Neural cell (in vitro differentiated cells): Measurements from ENCODE around the gene MUC12. TPM values are rescaled to one million over a fixed set of nuclear protein-coding genes. Genes with fewer than 3 reads are reported as not detected.
"Not testable (repeated sequence)": the region's sequence is repeated elsewhere in the genome, so short reads cannot be mapped to it uniquely, and the experiment has no call there.

Experiments used
- H2AFZ ChIP-seq: fragments of 200-600, 300-800 bp; sonication (generic), shearing (Covaris generic); 2 replicates; pipeline ENCODE4 v1.6.0; 2014; ENCODE audit warnings: low read depth, mild to moderate bottlenecking, antibody characterized with exemption, low read length, moderate library complexity
- H3F3A ChIP-seq: fragments of 200-600 bp; shearing (Covaris generic); 2 replicates; pipeline ENCODE4 v1.6.1; 2016; ENCODE audit warnings: mild to moderate bottlenecking, moderate library complexity, mixed read lengths, antibody characterized with exemption, low read length; ENCODE audit not compliant: insufficient read depth, poor library complexity, severe bottlenecking
- H3K27ac ChIP-seq: fragments of 200-600, 300-800 bp; sonication (generic), shearing (Covaris generic); 2 replicates; pipeline ENCODE4 v1.5.1; 2014; ENCODE audit warnings: mild to moderate bottlenecking, low read length, moderate library complexity
- H3K27me3 ChIP-seq: fragments of 300-800, 200-600 bp; sonication (generic), shearing (Covaris generic); 2 replicates; pipeline ENCODE4 v1.6.0; 2014; ENCODE audit warnings: mild to moderate bottlenecking, low read depth, low read length, moderate library complexity; ENCODE audit not compliant: insufficient read depth
- H3K36me3 ChIP-seq: fragments of 300-800, 200-600 bp; sonication (generic), shearing (Covaris generic); 2 replicates; pipeline ENCODE4 v1.5.1; 2014; ENCODE audit warnings: mild to moderate bottlenecking, antibody characterized with exemption, low read length, moderate library complexity; ENCODE audit not compliant: insufficient read depth
- H3K4me2 ChIP-seq: fragments of 300-800, 200-600 bp; sonication (generic), shearing (Covaris generic); 2 replicates; pipeline ENCODE4 v1.6.0; 2014; ENCODE audit warnings: mild to moderate bottlenecking, low read length
- H3K4me3 ChIP-seq: fragments of 300-800, 200-600 bp; sonication (generic), shearing (Covaris generic); 2 replicates; pipeline ENCODE4 v1.5.1; 2014; ENCODE audit warnings: mild to moderate bottlenecking, low read length, moderate library complexity
- H3K79me2 ChIP-seq: fragments of 200-600 bp; shearing (Covaris generic); replicated peaks from 2 replicates; pipeline ENCODE4 v1.6.0; 2014; ENCODE audit warnings: mild to moderate bottlenecking, low read length, moderate library complexity; ENCODE audit not compliant: insufficient read depth
- H3K9ac ChIP-seq: fragments of 300-800, 200-600 bp; sonication (generic), shearing (Covaris generic); 2 replicates; pipeline ENCODE4 v1.6.1; 2016; ENCODE audit warnings: mild to moderate bottlenecking, low read length, mixed read lengths
- H3K9me2 ChIP-seq: fragments of 200-600 bp; shearing (Covaris generic); 2 replicates; pipeline ENCODE4 v1.6.1; 2016; ENCODE audit warnings: mild to moderate bottlenecking, low read length, mixed read lengths; ENCODE audit not compliant: insufficient read depth
- H3K9me3 ChIP-seq: fragments of 200-600, 300-800 bp; sonication (generic), shearing (Covaris generic); 2 replicates; pipeline ENCODE4 v1.6.1; 2016; ENCODE audit warnings: mild to moderate bottlenecking, mixed run types, low read length, moderate library complexity, mixed read lengths
- H4K20me1 ChIP-seq: fragments of 200-600 bp; shearing (Covaris generic); 2 replicates; pipeline ENCODE4 v1.6.1; 2016; ENCODE audit warnings: mild to moderate bottlenecking, mixed run types; ENCODE audit not compliant: insufficient read depth
- CTCF ChIP-seq: fragments of 450-650 bp; IDR thresholded peaks from 2 replicates; pipeline ENCODE4 v1.5.1; 2014; ENCODE audit warnings: antibody characterized with exemption, mild to moderate bottlenecking, moderate library complexity; ENCODE audit not compliant: poor library complexity, severe bottlenecking
- EP300 ChIP-seq: fragments of 450-650 bp; conservative IDR thresholded peaks from 2 replicates; pipeline ENCODE4 v1.6.1; 2014; ENCODE audit warnings: antibody characterized with exemption, mild to moderate bottlenecking, moderate library complexity; ENCODE audit not compliant: poor library complexity, severe bottlenecking
- EZH2 ChIP-seq: fragments of 200-600, 300-800 bp; shearing (Covaris generic), sonication (generic); IDR thresholded peaks from 2 replicates; pipeline ENCODE4 v1.6.1; 2014; ENCODE audit warnings: antibody characterized with exemption, low read length, borderline replicate concordance, mild to moderate bottlenecking; ENCODE audit not compliant: insufficient read depth, poor library complexity, severe bottlenecking
- MXI1 ChIP-seq: fragments of 450-650 bp; conservative IDR thresholded peaks from 2 replicates; pipeline ENCODE4 v1.6.1; 2014; ENCODE audit warnings: antibody characterized with exemption, mild to moderate bottlenecking; ENCODE audit not compliant: poor library complexity, severe bottlenecking
- POLR2AphosphoS5 ChIP-seq: IDR thresholded peaks from 2 replicates; pipeline ENCODE4 v1.6.1; 2012
- RAD21 ChIP-seq: fragments of 450-650 bp; conservative IDR thresholded peaks from 2 replicates; pipeline ENCODE4 v1.6.1; 2014; ENCODE audit warnings: antibody characterized with exemption, mild to moderate bottlenecking, moderate library complexity
- REST ChIP-seq: IDR thresholded peaks from 2 replicates; pipeline ENCODE4 v1.6.1; 2012; ENCODE audit warnings: borderline replicate concordance
- SMC3 ChIP-seq: fragments of 450-650 bp; conservative IDR thresholded peaks from 2 replicates; pipeline ENCODE4 v1.6.1; 2014; ENCODE audit warnings: antibody characterized with exemption, mild to moderate bottlenecking, moderate library complexity; ENCODE audit not compliant: poor library complexity
- TAF1 ChIP-seq: IDR thresholded peaks from 2 replicates; pipeline ENCODE4 v1.6.1; 2012; ENCODE audit warnings: low read depth
- polyA plus RNA-seq: library from polyadenylated mRNA; depleted of rRNA; stranded (reverse); fragments of >200 nt; gene quantifications from 2 replicates; pipeline ENCODE4 v1.2.3, GENCODE V29; 2014

The MUC12 gene
- polyA plus RNA-seq, 1 donor from 2014 or later = not detected

- Histone ChIP-seq H3K4me2 (no peak overlapping the region), H2AFZ (no peak overlapping the region), H3K9me2 (no peaks in the 10 kb centered on the region), H3K36me3 (no peaks in the 10 kb centered on the region), H3K27ac (no peak overlapping the region), H3K4me3 (no peak overlapping the region), H4K20me1 (no peaks in the 10 kb centered on the region), H3K79me2 (no peaks in the 10 kb centered on the region), H3K27me3 (no peaks in the 10 kb centered on the region), H3K9ac (no peak overlapping the region), H3F3A (no peaks in the 10 kb centered on the region), H3K9me3 (no peaks in the 10 kb centered on the region)
- TF ChIP-seq TAF1 (no peak), EZH2 (no peak), POLR2AphosphoS5 (no peak), SMC3 (no peak), REST (no peak), CTCF (no peak), RAD21 (no peak), MXI1 (no peak), EP300 (no peak)
These were observed 8.9 kb downstream of the MUC12 start for GRCh38 chr7:100978300-100978699.

DNA sequence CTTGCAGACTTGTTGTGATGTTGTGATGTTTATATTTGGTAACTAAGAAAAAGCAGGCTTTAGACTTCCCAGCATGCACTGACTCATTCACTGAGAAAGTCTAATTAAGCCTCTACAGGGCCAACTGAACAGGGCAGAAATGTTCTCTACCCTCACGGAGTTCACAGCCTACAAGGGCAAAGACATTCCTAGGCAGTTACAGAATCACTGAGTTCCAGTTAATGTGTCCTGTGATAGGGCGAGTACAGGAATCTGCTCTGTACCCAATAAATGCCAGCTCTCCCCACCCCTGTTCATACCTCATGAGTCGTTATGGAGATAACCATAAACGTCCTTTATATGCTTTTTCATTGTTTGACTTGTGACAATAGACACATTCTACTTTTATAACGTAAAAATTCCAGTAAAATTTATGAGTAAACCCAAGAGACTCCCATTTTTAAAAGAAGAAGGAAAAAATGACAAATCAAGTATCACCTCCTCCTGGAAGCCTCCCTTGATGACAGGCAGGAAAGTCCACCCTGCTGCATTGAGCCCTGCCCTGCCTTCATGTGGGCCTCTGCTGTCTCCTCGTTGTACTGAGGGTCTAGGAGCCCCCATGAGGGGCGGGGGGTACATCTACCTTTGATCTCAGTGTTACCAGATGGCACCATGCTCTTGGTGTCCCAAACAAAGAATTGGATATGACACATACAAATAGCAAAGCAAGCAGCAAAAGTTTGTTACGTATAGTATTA, 14.3 kb downstream of the MUC12 start:
- no peak for TF ChIP-seq SMC3
- TF ChIP-seq CTCF = no peak
- no peak for TF ChIP-seq REST
- no peak for TF ChIP-seq EZH2
- TF ChIP-seq RAD21 = no peak
- H3K9ac ChIP-seq = no peak overlapping the region

DNA sequence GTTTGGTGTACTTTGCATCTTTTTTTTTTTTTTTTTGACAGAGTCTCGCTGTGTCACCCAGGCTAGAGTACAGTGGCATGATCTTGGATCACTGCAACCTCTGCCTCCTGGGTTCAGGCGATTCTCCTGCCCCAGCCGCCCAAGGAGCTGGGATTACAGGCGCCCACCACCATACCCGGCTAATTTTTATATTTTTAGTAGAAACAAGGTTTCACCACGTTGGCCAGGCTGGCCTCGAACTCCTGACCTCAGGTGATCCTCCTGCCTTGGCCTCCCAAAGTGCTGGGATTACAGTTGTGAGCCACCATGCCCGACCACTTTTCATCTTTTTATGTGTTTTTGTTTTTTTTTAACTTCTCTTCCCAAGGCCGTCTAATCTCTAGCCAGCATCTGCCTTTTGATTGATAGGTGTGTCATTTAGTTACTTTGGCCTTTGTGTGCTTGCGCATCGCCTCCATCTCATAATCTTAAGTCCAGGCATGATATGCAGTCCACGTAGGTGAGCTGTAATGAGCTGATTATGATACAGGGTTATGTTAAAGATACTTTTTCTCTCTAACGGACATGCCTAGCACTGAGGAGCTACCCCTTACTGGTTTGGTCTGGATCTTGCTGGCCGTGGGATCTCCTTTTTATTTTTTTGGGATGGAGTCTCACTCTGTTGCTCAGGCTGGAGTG, 15.0 kb downstream of the MUC12 start:
- H3K9ac ChIP-seq, H3F3A ChIP-seq, H3K4me2 ChIP-seq, H2AFZ ChIP-seq, H3K27ac ChIP-seq, H3K9me2 ChIP-seq, H3K9me3 ChIP-seq, H4K20me1 ChIP-seq, H3K4me3 ChIP-seq, H3K79me2 ChIP-seq, H3K36me3 ChIP-seq, H3K27me3 ChIP-seq: not testable (repeated sequence)

More for the DNA sequence above, 14.3 kb downstream of the MUC12 start:
- Histone ChIP-seq H4K20me1 (no peaks in the 10 kb centered on the region), H3K4me3 (no peak overlapping the region), H3K4me2 (no peak overlapping the region), H3K36me3 (no peaks in the 10 kb centered on the region), H3K9me3 (no peaks in the 10 kb centered on the region), H2AFZ (no peak overlapping the region), H3K9me2 (no peaks in the 10 kb centered on the region), H3K27ac (no peak overlapping the region), H3K27me3 (no peaks in the 10 kb centered on the region), H3K79me2 (no peaks in the 10 kb centered on the region), H3F3A (no peaks in the 10 kb centered on the region)
